ENCODE results near the gene CSMD2. TPM values are rescaled to one million over a fixed set of nuclear protein-coding genes. Genes with fewer than 3 reads are reported as not detected.

Gene CSMD2
- total and polyA plus RNA-seq, 2 of the 4 experiments (the other 2 are of a cell fraction) = under 0.01 to 0.36 TPM

GRCh38 chr1:33985656-33986055 is 179.4 kb downstream of the CSMD2 start:
- no peak overlapping the region for H2AK5ac ChIP-seq (ENCODE audit: low read depth, low read length)
- H4K20me1 ChIP-seq (ENCODE audit: insufficient read depth, low read length) = no peaks in the 10 kb centered on the region
- no peak overlapping the region for H3K56ac ChIP-seq (ENCODE audit: extremely low read depth, insufficient read depth, low read length)
- ChIA-PET POLR2A (ENCODE audit: unreplicated experiment) (no interaction called here), CTCF (no interaction called here)
- in situ Hi-C loops (cut with MboI; ENCODE audit: low sequenced_read_pairs) (no loop called here), dilution Hi-C loops (cut with HindIII; ENCODE audit: low sequenced_read_pairs, unreplicated experiment) (no loop called here), intact Hi-C loops (cut with micrococcal nuclease) (no loop called here)
- no peaks in the 10 kb centered on the region for H3K9me1 ChIP-seq (ENCODE audit: insufficient read depth, low read length)
- H2AK9ac ChIP-seq (replicated peaks; ENCODE audit: low read depth, low read length, poor library complexity) = no peak overlapping the region
- no peak overlapping the region for H2BK120ac ChIP-seq (ENCODE audit: low read depth, low read length)
- H2BK5ac ChIP-seq (ENCODE audit: low read depth, low read length, poor library complexity, severe bottlenecking) = no peak overlapping the region
- peaks cover 26% of the 10 kb centered on the region for H3K9me3 ChIP-seq (ENCODE audit: control insufficient read depth, insufficient read depth, low read length)
- peak; percentile 3 for DNase-seq
- H3K4ac ChIP-seq (ENCODE audit: low read depth, low read length) = no peak overlapping the region
- H2AFZ ChIP-seq (replicated peaks; ENCODE audit: low read length, poor library complexity) = no peak overlapping the region
- H3K9ac ChIP-seq (ENCODE audit: low read depth, low read length) = no peak overlapping the region
- no peak overlapping the region for H2BK20ac ChIP-seq (ENCODE audit: low read depth, low read length)
- ATAC-seq (ENCODE audit: low read depth) = no peak
- H4K5ac ChIP-seq (ENCODE audit: low read depth, low read length) = no peak overlapping the region
- no peak overlapping the region for H3K4me3 ChIP-seq (ENCODE audit: insufficient read depth, low read depth, low read length)
- no peak overlapping the region for H3K18ac ChIP-seq (ENCODE audit: low read depth, low read length)
- no peaks in the 10 kb centered on the region for H3K27me3 ChIP-seq (ENCODE audit: control insufficient read depth, insufficient read depth, low read length)
- no peak overlapping the region for H3K23ac ChIP-seq (ENCODE audit: low read depth, low read length)
- no peak overlapping the region for H4K91ac ChIP-seq (ENCODE audit: insufficient read depth, low read depth, low read length)
- no TSS peak for BruUV-seq (replicated peaks)
- TF ChIP-seq CHD1 (IDR thresholded peaks at IDR 0.05; ENCODE audit: low read depth, low read length) = no peak
- no peak for TF ChIP-seq USF2 (IDR thresholded peaks at IDR 0.05; ENCODE audit: low read depth, low read length)
- no peak for TF ChIP-seq RAD21 (IDR thresholded peaks at IDR 0.05; ENCODE audit: low read length)
- TF ChIP-seq NFE2L2 (IDR thresholded peaks at IDR 0.05; ENCODE audit: low read depth, low read length) = no peak
- TF ChIP-seq ELK1 (IDR thresholded peaks at IDR 0.05; ENCODE audit: borderline replicate concordance, low read depth, low read length) = no peak
- no peak for TF ChIP-seq FOS (IDR thresholded peaks at IDR 0.05; ENCODE audit: low read depth, low read length)
- TF ChIP-seq MAZ (IDR thresholded peaks at IDR 0.05; ENCODE audit: borderline replicate concordance, low read depth, low read length) = no peak
- TF ChIP-seq POLR2A (IDR thresholded peaks at IDR 0.05; ENCODE audit: low read depth, low read length) = no peak
- no peak for TF ChIP-seq RCOR1 (IDR thresholded peaks at IDR 0.05; ENCODE audit: insufficient replicate concordance, low read length)
- no peak for TF ChIP-seq MAFK (IDR thresholded peaks at IDR 0.05; ENCODE audit: low read depth, low read length)
- TF ChIP-seq SMC3 (IDR thresholded peaks at IDR 0.05; ENCODE audit: low read depth, low read length) = no peak
- no peak for TF ChIP-seq RFX5 (IDR thresholded peaks at IDR 0.05; ENCODE audit: low read depth, low read length)
- TF ChIP-seq CEBPB (IDR thresholded peaks at IDR 0.05; ENCODE audit: low read depth, low read length) = no peak
- no peak for TF ChIP-seq CTCF (conservative IDR thresholded peaks at IDR 0.05; ENCODE audit: low read depth, low read length)
- WGBS, 2 experiments (ENCODE audit: extremely low coverage in 2 of 2, insufficient read length in 1 of 2) = 70% methylated on average over 2 of the region's 4 CpGs; no CpG with 5 or more reads in 1 of the 2 experiments
- no peak overlapping the region for H4K8ac ChIP-seq (ENCODE audit: low read depth in 2 of 2, low read length in 2 of 2)
- no peaks in the 10 kb centered on the region for H3K4me1 ChIP-seq (ENCODE audit: control insufficient read depth, insufficient read depth, low read length)
- no peaks in the 10 kb centered on the region for H3K36me3 ChIP-seq (ENCODE audit: control insufficient read depth, insufficient read depth, low read length)
- no peak overlapping the region for H3K4me2 ChIP-seq (ENCODE audit: low read depth, low read length)
- no peak overlapping the region for H3K14ac ChIP-seq (replicated peaks; ENCODE audit: low read depth, low read length)
- no peaks in the 10 kb centered on the region for H3K79me1 ChIP-seq (ENCODE audit: low read depth in 1 of 2, low read length in 2 of 2)
- H2BK15ac ChIP-seq (ENCODE audit: low read depth, low read length) = no peak overlapping the region
- no peak overlapping the region for H3K27ac ChIP-seq (ENCODE audit: insufficient read depth, low read length)
